Endothelial cell of umbilical vein (primary cell): ENCODE data around the gene LMCD1. TPM values are rescaled to one million over a fixed set of nuclear protein-coding genes. Genes with fewer than 3 reads are reported as not detected.

ENCODE experiments used
- BruUV-seq: library from RNA; stranded (reverse); fragments of 400-500 nt; replicated peaks from 2 replicates; lab custom pipeline; 2021; lab: Mats Ljungman, UMichigan
- CTCF ChIA-PET: fragments of 300-600, 350-600 bp; sonication (Branson Sonifier 250); formaldehyde crosslinking; loops from one replicate; lab custom pipeline; 2021; ENCODE audit warnings: antibody characterized with exemption, inconsistent platforms; lab: Charles Lee
- POLR2A ChIA-PET: fragments of 300-600, 350-600 bp; sonication (Branson Sonifier 250); formaldehyde crosslinking; loops from one replicate; lab custom pipeline; 2021; ENCODE audit warnings: antibody characterized with exemption, inconsistent platforms; lab: Charles Lee
- DNase-seq: peaks from one replicate; pipeline ENCODE4 v3.0.0-alpha.2; 2011; ENCODE audit warnings: low read depth, low spot score
- FAIRE-seq: peaks from 2 replicates; lab custom pipeline; 2011; peaks lifted over from hg19 to GRCh38; lab: Jason Lieb, UNC
- H2AFZ ChIP-seq: 2 replicates; pipeline ENCODE4 v1.6.0; 2012; ENCODE audit warnings: low read depth, low read length, control low read depth, inconsistent platforms
- H3K27ac ChIP-seq: 2 replicates; pipeline ENCODE4 v1.5.1; 2011; ENCODE audit warnings: low read depth, mild to moderate bottlenecking, control low read depth, low read length, moderate library complexity; ENCODE audit not compliant: insufficient read depth
- H3K27me3 ChIP-seq, 2 experiments: 2 replicates each; pipeline versions ENCODE4 v1.6.0 to v1.6.1; 2011; ENCODE audit warnings: low read length in 2 of 2, mixed read lengths in 1 of 2; ENCODE audit not compliant: control insufficient read depth in 2 of 2, insufficient read depth in 2 of 2
- H3K36me3 ChIP-seq, 2 experiments: 2 replicates in 1 of 2; 3 replicates in 1 of 2; pipeline ENCODE4 v1.5.1; 2011; ENCODE audit warnings: low read length in 2 of 2, mild to moderate bottlenecking in 1 of 2, moderate library complexity in 1 of 2; ENCODE audit not compliant: control insufficient read depth in 2 of 2, insufficient read depth in 2 of 2; ENCODE audit errors: extremely low read depth in 1 of 2
- H3K4me1 ChIP-seq: 3 replicates; pipeline ENCODE4 v1.5.1; 2011; ENCODE audit warnings: mild to moderate bottlenecking, low read length; ENCODE audit not compliant: control insufficient read depth, insufficient read depth; ENCODE audit errors: extremely low read depth
- H3K4me2 ChIP-seq: 2 replicates; pipeline ENCODE4 v1.6.1; 2011; ENCODE audit warnings: low read length, control low read depth, mixed read lengths; ENCODE audit not compliant: insufficient read depth
- H3K4me3 ChIP-seq, 3 experiments: fragments of 200-600 bp in 1 of 3; sonication (generic), shearing (Covaris generic) in 1 of 3; replicated peaks in 1 of 3; 2 replicates each; pipeline ENCODE4 v1.5.1; 2011 to 2016; ENCODE audit warnings: control low read depth in 3 of 3, low read length in 3 of 3, mild to moderate bottlenecking in 2 of 3, inconsistent platforms in 1 of 3, low read depth in 1 of 3, moderate library complexity in 1 of 3; ENCODE audit not compliant: insufficient read depth in 1 of 3
- H3K79me2 ChIP-seq: 2 replicates; pipeline ENCODE4 v1.6.0; 2012; ENCODE audit warnings: low read length, inconsistent platforms; ENCODE audit not compliant: control insufficient read depth, insufficient read depth
- H3K9ac ChIP-seq: replicated peaks from 2 replicates; pipeline ENCODE3; 2011; ENCODE audit warnings: low read length, control low read depth; ENCODE audit not compliant: insufficient read depth; ENCODE audit errors: extremely low read depth
- H3K9me1 ChIP-seq: replicated peaks from 3 replicates; pipeline ENCODE4 v1.6.0; 2011; ENCODE audit warnings: mild to moderate bottlenecking, low read length; ENCODE audit not compliant: control insufficient read depth, insufficient read depth; ENCODE audit errors: extremely low read depth
- H3K9me3 ChIP-seq: replicated peaks from 2 replicates; pipeline ENCODE4 v1.5.1; 2012; ENCODE audit warnings: low read length, inconsistent platforms; ENCODE audit not compliant: control insufficient read depth, insufficient read depth
- H4K20me1 ChIP-seq: replicated peaks from 2 replicates; pipeline ENCODE3; 2011; ENCODE audit warnings: mild to moderate bottlenecking, low read length; ENCODE audit not compliant: control insufficient read depth, insufficient read depth; ENCODE audit errors: extremely low read depth
- CTCF ChIP-seq, 2 donors: IDR thresholded peaks; 1 replicate in 1 of 2; 2 replicates in 1 of 2; pipeline ENCODE4 v1.5.1; 2011; ENCODE audit warnings: low read length in 2 of 2, mild to moderate bottlenecking in 2 of 2, moderate library complexity in 2 of 2, control low read depth in 1 of 2, inconsistent platforms in 1 of 2, low read depth in 1 of 2; ENCODE audit not compliant: insufficient read depth in 1 of 2; ENCODE audit errors: extremely low read depth in 1 of 2
- EZH2 ChIP-seq: IDR thresholded peaks from 2 replicates; pipeline ENCODE4 v1.6.1; 2012; ENCODE audit warnings: borderline replicate concordance, low read depth, mild to moderate bottlenecking, moderate library complexity, low read length, inconsistent platforms; ENCODE audit not compliant: severe bottlenecking
- FOS ChIP-seq: IDR thresholded peaks from 2 replicates; pipeline ENCODE4 v1.6.1; 2011; ENCODE audit warnings: mild to moderate bottlenecking, low read length, moderate library complexity, borderline replicate concordance; ENCODE audit not compliant: insufficient read depth
- GATA2 ChIP-seq: IDR thresholded peaks from 2 replicates; pipeline ENCODE4 v1.7.0; 2011; ENCODE audit warnings: low read depth, mild to moderate bottlenecking, moderate library complexity, mixed read lengths, low read length; ENCODE audit not compliant: insufficient read length, insufficient read depth
- JUN ChIP-seq: IDR thresholded peaks from 2 replicates; pipeline ENCODE4 v1.6.1; 2011; ENCODE audit warnings: borderline replicate concordance, low read depth; ENCODE audit not compliant: insufficient read length, insufficient read depth
- MAX ChIP-seq: IDR thresholded peaks from 2 replicates; pipeline ENCODE4 v1.6.1; 2011; ENCODE audit not compliant: insufficient read depth, insufficient read length
- MYC ChIP-seq: IDR thresholded peaks from one replicate; pipeline ENCODE4 v1.6.1; 2011; ENCODE audit warnings: mild to moderate bottlenecking, low read depth, low read length
- POLR2A ChIP-seq: IDR thresholded peaks from 2 replicates; pipeline ENCODE4 v1.6.1; 2012; ENCODE audit warnings: low read depth, mild to moderate bottlenecking, control low read depth, low read length
- POLR2AphosphoS5 ChIP-seq: IDR thresholded peaks from 2 replicates; pipeline ENCODE4 v1.6.1; 2012; ENCODE audit warnings: low read depth, mild to moderate bottlenecking, control low read depth, low read length, moderate library complexity; ENCODE audit not compliant: insufficient read depth
- dilution Hi-C: fragments of 300-500 bp; cut with MboI; formaldehyde crosslinking; loops from one replicate; pipeline ENCODE4 v1.15.0; 2019; ENCODE audit warnings: low sequenced_read_pairs; ENCODE audit not compliant: extremely low pct_ligation_motif_present
- intact Hi-C: fragments of 100-400 bp; cut with micrococcal nuclease; formaldehyde crosslinking; loops from one replicate; pipeline ENCODE4 v1.10.0; 2022
- polyA plus RNA-seq, 4 experiments: library from polyadenylated mRNA; depleted of rRNA in 3 of 4; stranded (reverse) in 3 of 4; unstranded in 1 of 4; fragments of >200 nt; gene quantifications; 2 replicates each; pipeline versions ENCODE4 v1.2.1 to v1.2.3, GENCODE V29; 2011 to 2012; ENCODE audit warnings: missing spikeins in 1 of 4
- total RNA-seq: library from RNA; stranded (reverse); gene quantifications from 2 replicates; pipeline ENCODE4 v1.2.3, GENCODE V29; 2021

Gene LMCD1
- total and polyA plus RNA-seq, 2 donors (not counting 3 experiments of a cell fraction or from before 2014, with no cell fraction given), result 7.6 to 14.5 TPM

- H4K20me1 ChIP-seq, result no peaks in the 10 kb centered on the region
- H3K79me2 ChIP-seq, result no peaks in the 10 kb centered on the region
- no peak overlapping the region for H3K4me2 ChIP-seq
- H3K27me3 ChIP-seq, result no peaks in the 10 kb centered on the region
- no peaks in the 10 kb centered on the region for H3K9me1 ChIP-seq
- H3K9me3 ChIP-seq, result no peaks in the 10 kb centered on the region
- TF ChIP-seq GATA2 (no peak), MAX (no peak), JUN (no peak), CTCF (IDR thresholded peaks at IDR 0.05; ENCODE audit: extremely low read depth in 1 of 2, insufficient read depth in 1 of 2, low read depth in 1 of 2, low read length in 2 of 2) (no peak), POLR2A (no peak)
- H3K4me1 ChIP-seq, result peaks cover 7% of the 10 kb centered on the region
- H3K9ac ChIP-seq, result no peak overlapping the region
- ChIA-PET CTCF (no interaction called here), POLR2A (no interaction called here)
- intact Hi-C loops (no loop called here), dilution Hi-C loops (no loop called here)
- H2AFZ ChIP-seq, result no peak overlapping the region
- no peak overlapping the region for H3K4me3 ChIP-seq
- no peak for DNase-seq
- H3K36me3 ChIP-seq, result no peaks in the 10 kb centered on the region
- no peak overlapping the region for H3K27ac ChIP-seq
- BruUV-seq, result no TSS peak
- FAIRE-seq, result no peak
Observed at GRCh38 chr3:8520816-8521403, 19.3 kb downstream of the LMCD1 start.

- peaks cover 7% of the 10 kb centered on the region for H3K4me1 ChIP-seq
- ChIA-PET POLR2A (no interaction called here), CTCF (no interaction called here)
- H4K20me1 ChIP-seq, result no peaks in the 10 kb centered on the region
- no peak overlapping the region for H3K4me3 ChIP-seq
- H2AFZ ChIP-seq, result no peak overlapping the region
- no peaks in the 10 kb centered on the region for H3K79me2 ChIP-seq
- H3K4me2 ChIP-seq, result no peak overlapping the region
- dilution Hi-C loops, result no loop called here
- no peaks in the 10 kb centered on the region for H3K27me3 ChIP-seq
- H3K9ac ChIP-seq, result no peak overlapping the region
- H3K36me3 ChIP-seq, result no peaks in the 10 kb centered on the region
- H3K9me3 ChIP-seq, result no peaks in the 10 kb centered on the region
- no TSS peak for BruUV-seq
- H3K27ac ChIP-seq, result no peak overlapping the region
- DNase-seq, result no peak
- intact Hi-C loops, result no loop called here
- H3K9me1 ChIP-seq, result no peaks in the 10 kb centered on the region
- FAIRE-seq, result no peak
- no peak for TF ChIP-seq MYC
- TF ChIP-seq CTCF (IDR thresholded peaks at IDR 0.05; ENCODE audit: extremely low read depth in 1 of 2, insufficient read depth in 1 of 2, low read depth in 1 of 2, low read length in 2 of 2), result no peak
- TF ChIP-seq EZH2, result no peak
- TF ChIP-seq POLR2A, result no peak
- TF ChIP-seq FOS, result no peak
- no peak for TF ChIP-seq MAX
- TF ChIP-seq JUN, result no peak
- no peak for TF ChIP-seq POLR2AphosphoS5
- no peak for TF ChIP-seq GATA2
Observed at GRCh38 chr3:8523041-8523440, 21.4 kb downstream of the LMCD1 start.
